Measurements from ENCODE around the gene GPA33.

DNA sequence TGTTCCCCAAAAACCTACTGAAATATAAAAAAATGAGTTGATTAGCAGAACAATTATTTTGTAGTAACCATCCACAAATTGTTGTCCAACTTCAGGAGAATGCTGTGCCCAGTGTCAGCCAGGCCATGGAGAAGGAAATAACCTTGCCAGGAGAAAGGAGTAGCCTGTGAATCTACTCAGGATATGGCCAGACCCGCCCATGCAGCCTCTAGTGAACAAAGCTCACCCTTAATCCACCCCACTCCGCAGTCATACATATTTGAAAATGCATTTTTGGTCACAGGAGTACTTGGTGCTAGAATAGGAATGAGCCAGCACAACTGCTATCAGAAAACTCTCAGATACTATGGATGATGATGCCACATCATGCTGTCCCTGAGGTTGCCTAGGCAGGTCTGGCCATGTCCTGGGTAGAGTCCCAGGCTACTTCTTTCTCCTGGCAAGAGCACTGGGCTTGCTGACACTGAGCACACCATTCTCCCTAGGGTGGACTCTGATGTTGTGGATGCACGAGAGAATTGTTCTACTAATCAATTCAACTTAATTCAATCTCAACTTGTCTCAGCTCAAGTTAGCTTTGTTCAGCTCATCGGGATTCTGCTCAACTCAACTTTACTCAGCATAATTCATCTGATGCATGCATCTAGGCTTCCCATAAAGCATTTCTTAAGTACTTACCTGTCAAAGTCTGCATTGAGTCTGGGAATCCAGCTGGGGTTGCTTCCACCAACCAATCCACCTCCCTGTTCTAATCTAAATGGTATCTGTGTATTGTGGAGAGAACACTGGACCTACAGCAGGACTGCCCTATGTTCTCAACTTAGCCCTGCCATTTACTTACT is 21.9 kb upstream of the GPA33 start:
- TF ChIP-seq PBX3 (IDR thresholded peaks at IDR 0.05) = no peak
- no peak for TF ChIP-seq RCOR1 (IDR thresholded peaks at IDR 0.05; ENCODE audit: low read length)
- TF ChIP-seq, protein P1, sequence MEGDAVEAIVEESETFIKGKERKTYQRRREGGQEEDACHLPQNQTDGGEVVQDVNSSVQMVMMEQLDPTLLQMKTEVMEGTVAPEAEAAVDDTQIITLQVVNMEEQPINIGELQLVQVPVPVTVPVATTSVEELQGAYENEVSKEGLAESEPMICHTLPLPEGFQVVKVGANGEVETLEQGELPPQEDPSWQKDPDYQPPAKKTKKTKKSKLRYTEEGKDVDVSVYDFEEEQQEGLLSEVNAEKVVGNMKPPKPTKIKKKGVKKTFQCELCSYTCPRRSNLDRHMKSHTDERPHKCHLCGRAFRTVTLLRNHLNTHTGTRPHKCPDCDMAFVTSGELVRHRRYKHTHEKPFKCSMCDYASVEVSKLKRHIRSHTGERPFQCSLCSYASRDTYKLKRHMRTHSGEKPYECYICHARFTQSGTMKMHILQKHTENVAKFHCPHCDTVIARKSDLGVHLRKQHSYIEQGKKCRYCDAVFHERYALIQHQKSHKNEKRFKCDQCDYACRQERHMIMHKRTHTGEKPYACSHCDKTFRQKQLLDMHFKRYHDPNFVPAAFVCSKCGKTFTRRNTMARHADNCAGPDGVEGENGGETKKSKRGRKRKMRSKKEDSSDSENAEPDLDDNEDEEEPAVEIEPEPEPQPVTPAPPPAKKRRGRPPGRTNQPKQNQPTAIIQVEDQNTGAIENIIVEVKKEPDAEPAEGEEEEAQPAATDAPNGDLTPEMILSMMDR (IDR thresholded peaks at IDR 0.05) = no peak
- TF ChIP-seq RFX5 (IDR thresholded peaks at IDR 0.05; ENCODE audit: low read length) = no peak
- TF ChIP-seq JUND (IDR thresholded peaks at IDR 0.05) = no peak
- no peak for TF ChIP-seq EP300 (IDR thresholded peaks at IDR 0.05; ENCODE audit: borderline replicate concordance in 1 of 2, low read depth in 1 of 2, low read length in 1 of 2)
- no peak for TF ChIP-seq SMC3 (IDR thresholded peaks at IDR 0.05; ENCODE audit: low read depth, low read length)
- TF ChIP-seq, protein P2, sequence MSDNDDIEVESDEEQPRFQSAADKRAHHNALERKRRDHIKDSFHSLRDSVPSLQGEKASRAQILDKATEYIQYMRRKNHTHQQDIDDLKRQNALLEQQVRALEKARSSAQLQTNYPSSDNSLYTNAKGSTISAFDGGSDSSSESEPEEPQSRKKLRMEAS (IDR thresholded peaks at IDR 0.05; ENCODE audit: low read depth) = no peak
- TF ChIP-seq FOSL2 (IDR thresholded peaks at IDR 0.05; ENCODE audit: borderline replicate concordance, low read depth) = no peak
- TF ChIP-seq MEF2A (IDR thresholded peaks at IDR 0.05; ENCODE audit: borderline replicate concordance, low read depth) = no peak
- no peak for TF ChIP-seq GABPA (IDR thresholded peaks at IDR 0.05; ENCODE audit: low read depth)
- no peak for TF ChIP-seq FOXM1 (IDR thresholded peaks at IDR 0.05; ENCODE audit: low read depth)
- no peak for TF ChIP-seq EZH2phosphoT487 (IDR thresholded peaks at IDR 0.05; ENCODE audit: borderline replicate concordance, low read depth)
- no peak for TF ChIP-seq USF2 (IDR thresholded peaks at IDR 0.05; ENCODE audit: borderline replicate concordance, low read depth, low read length)

All from SK-N-SH (cell line).